Stimulated activated naive B cell treated with anti-CD40 and anti-IgM and Interleukin-4, amounts not matched to agents 10 μg/mL and 1 μg/mL and 100 μg/mL, for 72 hours (primary cell): ENCODE measurements around the gene POLR3GL.
"Not testable (repeated sequence)": the region's sequence is repeated elsewhere in the genome, so short reads cannot be mapped to it uniquely, and the experiment has no call there.

Experiments used
- ATAC-seq, 2 donors: fragments of 150-1000 bp; cut with Tn5 transposase; replicated peaks; 2 replicates each; pipeline ENCODE4 v1.10.0; 2021; ENCODE audit warnings: moderate library complexity in 1 of 2
- DNase-seq: peaks from one replicate; pipeline ENCODE4 v3.0.0; 2021
- H3K27ac Mint-ChIP-seq: one replicate; pipeline ENCODE4 v1.8.0; 2022; ENCODE audit warnings: mild to moderate bottlenecking, mixed read lengths
- H3K27me3 Mint-ChIP-seq, 2 donors: one replicate each; pipeline ENCODE4 v1.8.0; 2022; ENCODE audit warnings: mixed read lengths in 2 of 2
- H3K36me3 Mint-ChIP-seq, 2 donors: one replicate each; pipeline ENCODE4 v1.8.0; 2022; ENCODE audit warnings: mixed read lengths in 2 of 2, mild to moderate bottlenecking in 1 of 2
- H3K4me1 Mint-ChIP-seq, 2 donors: one replicate each; pipeline ENCODE4 v1.8.0; 2022; ENCODE audit warnings: mixed read lengths in 2 of 2, mild to moderate bottlenecking in 1 of 2
- H3K4me3 Mint-ChIP-seq, 2 donors: one replicate each; pipeline ENCODE4 v1.8.0; 2022; ENCODE audit warnings: mild to moderate bottlenecking in 2 of 2, mixed read lengths in 2 of 2, moderate library complexity in 1 of 2
- H3K9me3 Mint-ChIP-seq, 2 donors: one replicate each; pipeline ENCODE4 v1.8.0; 2022; ENCODE audit warnings: mixed read lengths in 2 of 2, mild to moderate bottlenecking in 1 of 2

POLR3GL gene

GRCh38 chr1:146021050-146021445 lies 56.6 kb downstream of the POLR3GL start:
- H3K9me3 Mint-ChIP-seq, result no peaks in the 10 kb centered on the region
- H3K4me3 Mint-ChIP-seq, result no peak overlapping the region
- no peaks in the 10 kb centered on the region for H3K36me3 Mint-ChIP-seq
- ATAC-seq (no peak), DNase-seq (no peak)
- H3K4me1 Mint-ChIP-seq, result peaks cover 12 to 16% of the 10 kb centered on the region in 2 donors
- no peak overlapping the region for H3K27ac Mint-ChIP-seq
- peaks cover 48 to 56% of the 10 kb centered on the region in 2 donors for H3K27me3 Mint-ChIP-seq

GRCh38 chr1:146021622-146022402 lies 57.3 kb downstream of the POLR3GL start, which contains the start of gene HJV:
HJV (minus strand) TSS chr1:146021735; CDS start chr1:146020231, 1,504 bp downstream.
- Mint-ChIP-seq H3K27ac (no peak within 1 kb of the TSS), H3K9me3 (no peaks in the 10 kb centered on the region), H3K27me3 (peaks cover 48 to 55% of the 10 kb centered on the region in 2 donors), H3K4me1 (peaks cover 12 to 16% of the 10 kb centered on the region in 2 donors), H3K36me3 (no peaks in the 10 kb centered on the region), H3K4me3 (no peak within 1 kb of the TSS)
- DNase-seq (no peak), ATAC-seq (no peak)

- DNase-seq (no peak), ATAC-seq (no peak)
- Mint-ChIP-seq H3K9me3 (no peaks in the 10 kb centered on the region), H3K27ac (no peak overlapping the region), H3K4me3 (no peak overlapping the region), H3K27me3 (peaks cover 50 to 53% of the 10 kb centered on the region in 2 donors), H3K4me1 (peaks cover 12 to 16% of the 10 kb centered on the region in 2 donors), H3K36me3 (no peaks in the 10 kb centered on the region)
Observed at GRCh38 chr1:146022403-146023127, 58.1 kb downstream of the POLR3GL start.

DNA sequence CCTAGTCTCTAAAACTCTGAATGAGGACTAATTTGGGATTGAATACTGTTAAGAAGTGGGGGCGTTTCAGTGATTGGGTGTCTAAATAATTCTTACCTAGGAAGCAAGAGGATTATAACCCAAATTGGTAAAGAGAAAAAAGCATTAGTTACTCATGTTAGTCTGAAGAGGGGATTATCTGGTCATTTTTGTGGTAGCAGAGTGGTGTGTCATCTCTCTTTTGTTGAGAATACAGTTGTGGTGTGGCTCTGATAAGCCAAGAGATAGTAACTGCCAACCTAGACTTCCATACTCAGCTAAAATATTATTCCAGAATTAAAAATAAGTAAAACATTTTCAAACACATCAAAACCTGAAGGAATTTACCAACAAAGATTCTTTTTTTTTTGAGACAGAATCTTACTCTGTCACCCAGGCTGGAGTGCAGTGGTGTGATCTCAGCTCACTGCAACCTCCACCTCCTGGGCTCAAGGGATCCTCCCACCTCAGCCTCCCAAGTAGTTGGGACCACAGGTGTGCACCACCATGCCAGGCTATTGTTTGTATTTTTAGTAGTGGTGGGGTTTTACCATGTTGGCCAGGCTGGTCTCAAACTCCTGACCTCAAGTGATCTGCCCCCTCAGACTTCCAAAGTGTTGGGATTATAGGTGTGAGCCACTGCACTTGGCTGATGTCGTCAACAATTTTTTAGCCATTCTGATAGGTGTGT lies 61.5 kb downstream of the POLR3GL start:
- not testable (repeated sequence) for H3K27ac Mint-ChIP-seq, ATAC-seq, DNase-seq, H3K4me1 Mint-ChIP-seq, H3K9me3 Mint-ChIP-seq, H3K4me3 Mint-ChIP-seq, H3K36me3 Mint-ChIP-seq
- peaks cover 24 to 30% of the 10 kb centered on the region in 2 donors for H3K27me3 Mint-ChIP-seq

- ATAC-seq, H3K27ac Mint-ChIP-seq, H3K36me3 Mint-ChIP-seq, H3K4me1 Mint-ChIP-seq, H3K9me3 Mint-ChIP-seq, H3K4me3 Mint-ChIP-seq, DNase-seq: not testable (repeated sequence)
- H3K27me3 Mint-ChIP-seq, result peaks cover 16 to 22% of the 10 kb centered on the region in 2 donors
Observed at GRCh38 chr1:146026650-146027049, 62.2 kb downstream of the POLR3GL start.
